Activated CD8-positive, alpha-beta memory T cell treated with anti-CD3 and anti-CD28 coated beads, Interleukin-2, amount 50 U/mL, for 4 hours (primary cell): ENCODE measurements around the gene H1-8.
A peak's percentile ranks its signal among the peaks of the same experiment; 100 is the strongest.

Experiments used
- DNase-seq: peaks from one replicate; pipeline ENCODE4 v3.0.0-alpha.2; 2020

The H1-8 gene

GRCh38 chr3:129575997-129576384 lies 33.0 kb downstream of the H1-8 start:
- no peak for DNase-seq

- DNase-seq, result peak; percentile 58
Observed at GRCh38 chr3:129576514-129577352, 33.8 kb downstream of the H1-8 start.

DNA sequence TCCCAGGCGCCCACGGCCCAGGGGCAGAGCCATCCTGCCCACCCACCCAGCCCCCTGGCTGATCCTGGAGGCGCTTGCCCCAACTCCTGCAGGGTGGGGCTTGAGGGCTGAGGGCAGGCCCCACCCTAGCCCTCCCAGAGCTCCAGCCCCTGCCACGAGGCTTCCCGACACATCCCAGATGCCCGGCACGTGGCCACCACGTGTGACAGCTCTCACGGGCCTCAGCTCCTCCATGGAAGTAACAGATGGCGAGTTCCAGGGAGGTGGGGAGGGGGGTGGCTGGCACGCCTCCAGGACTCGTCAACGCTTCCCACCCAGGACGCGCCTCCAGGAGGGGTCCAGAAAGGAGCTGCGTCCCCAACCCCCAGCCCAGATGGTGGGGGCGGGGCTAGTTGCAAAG lies 34.4 kb downstream of the H1-8 start:
- DNase-seq, result no peak

DNA sequence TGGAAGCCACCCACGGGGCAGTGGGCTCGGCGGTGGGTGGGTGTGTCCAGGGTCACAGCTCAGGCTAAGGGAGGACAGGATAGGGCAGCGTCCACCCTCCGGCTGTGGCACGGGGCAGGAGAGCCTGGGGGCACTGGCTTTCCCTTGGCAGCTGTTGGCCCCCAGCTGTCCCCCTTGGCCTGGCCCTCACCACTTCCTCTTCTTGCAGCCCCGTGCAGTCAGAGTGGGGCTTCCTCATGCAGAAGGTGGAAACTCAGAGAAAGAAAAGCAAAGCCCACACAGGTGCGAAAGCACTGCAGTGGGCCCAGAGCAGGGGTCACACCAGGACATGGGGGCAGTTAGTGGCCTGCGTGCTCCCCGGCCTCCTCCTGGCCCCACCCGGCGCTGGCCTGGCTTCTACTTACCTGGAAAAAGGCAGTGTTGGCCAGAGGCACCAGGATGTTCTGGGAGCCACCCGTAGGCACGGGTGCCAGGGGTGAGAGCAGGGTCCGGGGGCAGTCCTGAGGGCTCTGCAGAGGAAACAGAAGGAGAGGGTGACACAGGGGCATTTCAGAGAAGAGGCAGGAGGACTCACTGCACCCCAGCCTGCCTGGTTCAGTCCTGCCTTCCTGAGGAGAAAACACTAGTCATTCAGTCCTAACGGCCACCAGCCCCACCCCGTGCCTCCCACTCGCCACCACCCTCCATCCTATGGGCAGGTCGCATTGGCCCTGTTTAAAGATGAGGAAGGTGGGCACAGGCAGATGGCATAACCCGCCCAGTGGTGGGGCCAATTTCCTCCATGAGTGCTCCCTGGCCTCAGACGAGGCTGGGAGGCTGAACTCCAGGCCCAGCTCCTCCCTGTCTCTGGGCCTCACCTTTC lies 35.2 kb downstream of the H1-8 start:
- no peak for DNase-seq

DNA sequence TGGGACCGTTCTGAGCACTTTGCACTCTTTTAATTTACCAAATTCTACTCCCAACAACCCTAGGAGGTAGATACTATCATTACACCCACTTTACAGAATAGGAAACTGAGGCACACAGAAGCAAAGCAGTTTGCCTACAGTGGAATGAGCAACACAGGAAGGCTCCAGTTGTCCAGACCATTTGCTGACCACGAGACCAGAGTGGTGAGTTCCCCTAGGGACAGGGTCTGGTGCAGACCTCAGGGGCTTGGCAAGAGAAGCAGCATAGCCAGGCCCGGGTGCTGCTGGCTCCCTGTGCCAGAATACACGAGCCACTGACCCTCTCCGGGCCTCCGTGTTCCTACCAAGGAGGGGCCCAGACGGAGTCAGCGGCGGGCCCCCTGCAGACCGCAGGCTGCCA lies 37.0 kb downstream of the H1-8 start:
- no peak for DNase-seq

- no peak for DNase-seq
Observed at GRCh38 chr3:129581623-129582022, 38.6 kb downstream of the H1-8 start.

DNA sequence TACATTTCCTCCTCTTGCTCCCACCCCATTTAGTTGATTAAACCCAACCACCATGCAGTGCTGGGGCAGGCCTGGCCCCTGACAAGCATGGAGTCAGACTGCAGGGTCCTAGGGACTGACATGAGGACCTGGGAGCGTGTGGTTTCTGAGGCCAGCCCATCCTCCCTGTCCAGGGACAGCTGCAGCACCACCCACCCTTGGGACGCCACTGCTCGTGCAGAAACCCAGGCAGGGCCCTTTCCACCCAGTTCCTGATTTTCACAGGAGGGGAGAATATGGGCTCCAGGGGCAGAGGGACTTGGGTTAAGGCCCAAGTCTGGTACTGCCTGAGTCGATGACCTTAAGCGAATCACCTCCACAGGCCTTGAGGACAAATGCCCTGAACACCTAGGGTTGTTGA lies 39.8 kb downstream of the H1-8 start:
- DNase-seq, result no peak

GRCh38 chr3:129583289-129583688 lies 40.3 kb downstream of the H1-8 start:
- DNase-seq, result no peak

DNA sequence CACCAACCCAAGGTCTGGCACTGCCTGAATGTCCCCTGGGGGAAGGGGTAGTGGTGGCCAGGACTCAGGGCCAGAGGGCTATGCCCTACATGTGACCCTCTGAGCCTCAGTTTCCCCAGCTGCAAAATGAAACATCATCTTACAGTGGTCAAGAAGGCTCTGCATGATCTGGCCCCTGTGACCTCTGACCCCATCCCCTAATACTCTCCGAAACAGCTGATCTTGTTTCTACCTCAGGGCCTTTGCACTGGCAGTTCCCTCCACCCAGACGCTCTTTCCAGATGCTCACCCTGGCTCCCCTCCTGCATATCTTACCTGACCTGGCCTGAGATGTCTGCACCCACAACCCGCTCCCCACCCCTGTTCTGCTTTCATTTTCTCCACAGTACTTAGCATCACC lies 41.7 kb downstream of the H1-8 start:
- no peak for DNase-seq

DNA sequence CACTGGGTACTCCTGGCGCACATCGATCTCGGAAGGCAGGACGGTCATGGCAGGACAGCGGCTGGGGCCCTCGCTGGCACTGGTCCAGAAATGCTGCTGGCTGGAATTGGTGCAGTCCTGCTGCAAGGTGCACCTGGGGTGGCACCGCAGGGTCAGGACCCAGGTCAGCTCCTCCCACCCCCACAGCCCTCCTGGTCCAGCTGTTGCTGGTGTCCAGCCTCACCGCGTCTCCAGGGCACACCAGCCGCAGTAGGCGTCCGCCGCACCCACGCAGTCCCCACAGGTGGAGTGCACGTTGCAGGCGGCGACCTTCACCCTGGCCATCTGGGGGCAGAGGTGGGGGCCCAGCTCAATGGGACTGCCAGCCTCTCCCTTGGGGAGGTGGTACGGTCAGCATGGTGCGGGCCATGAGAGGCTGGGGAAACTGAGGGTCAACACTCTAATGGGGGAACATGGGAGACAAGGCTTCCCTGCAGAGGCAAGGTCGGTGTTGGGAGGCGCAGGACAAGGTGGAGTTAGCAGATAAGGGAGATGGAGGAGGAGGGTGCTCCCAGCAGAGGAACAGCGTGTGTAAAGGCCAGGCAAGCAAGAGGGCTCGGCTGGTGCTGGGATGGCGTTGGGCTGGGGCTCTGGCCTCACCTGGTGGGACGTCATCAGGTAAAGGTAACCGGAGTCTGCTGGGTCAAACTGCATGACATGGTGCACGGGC lies 43.1 kb downstream of the H1-8 start:
- no peak for DNase-seq

GRCh38 chr3:129586746-129587430 lies 43.9 kb downstream of the H1-8 start:
- no peak for DNase-seq

- no peak for DNase-seq
Observed at GRCh38 chr3:129587566-129588210, 44.7 kb downstream of the H1-8 start.

GRCh38 chr3:129590215-129590614 lies 47.2 kb downstream of the H1-8 start:
- no peak for DNase-seq

DNA sequence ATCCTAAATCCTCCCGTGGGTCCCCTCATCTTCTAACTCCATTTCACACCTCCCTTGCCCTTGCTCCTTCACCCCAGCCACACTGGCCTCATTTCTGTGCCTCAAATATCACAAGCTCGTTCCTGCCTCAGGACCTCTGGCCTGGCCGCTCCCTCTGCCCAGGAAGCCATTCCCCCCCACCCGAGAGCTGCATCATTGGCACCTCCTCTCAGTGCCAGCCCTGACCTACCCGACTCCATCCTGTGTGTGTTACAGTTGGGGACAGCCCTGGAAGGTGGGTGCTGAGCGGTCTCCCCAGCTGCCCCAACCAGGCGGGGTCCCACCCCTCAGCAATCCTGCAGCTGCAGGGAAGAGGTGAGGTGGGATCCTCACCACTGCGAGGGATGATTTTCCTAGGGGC lies 49.0 kb downstream of the H1-8 start:
- DNase-seq, result no peak

GRCh38 chr3:129592381-129593131 lies 49.6 kb downstream of the H1-8 start:
- no peak for DNase-seq

DNA sequence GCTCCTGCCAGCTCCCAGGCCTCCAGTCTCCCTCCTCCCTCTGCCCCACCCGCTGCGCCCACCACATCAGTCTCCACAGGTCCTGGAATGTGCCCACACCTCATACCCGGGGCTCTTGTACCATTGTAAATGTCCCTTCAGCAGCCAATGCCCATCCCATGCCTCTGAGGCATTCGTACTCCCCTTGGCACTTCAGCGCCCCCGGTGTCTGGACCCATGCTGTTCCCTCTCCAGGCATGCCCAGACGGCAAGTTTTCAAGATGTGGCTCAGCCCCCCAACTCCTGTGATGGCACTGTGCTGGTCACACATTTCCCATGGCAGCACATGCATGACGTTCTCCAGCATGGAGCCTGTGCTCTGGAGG lies 50.2 kb downstream of the H1-8 start:
- no peak for DNase-seq

- peak; percentile 50 for DNase-seq
Observed at GRCh38 chr3:129593595-129594339, 50.8 kb downstream of the H1-8 start.

DNA sequence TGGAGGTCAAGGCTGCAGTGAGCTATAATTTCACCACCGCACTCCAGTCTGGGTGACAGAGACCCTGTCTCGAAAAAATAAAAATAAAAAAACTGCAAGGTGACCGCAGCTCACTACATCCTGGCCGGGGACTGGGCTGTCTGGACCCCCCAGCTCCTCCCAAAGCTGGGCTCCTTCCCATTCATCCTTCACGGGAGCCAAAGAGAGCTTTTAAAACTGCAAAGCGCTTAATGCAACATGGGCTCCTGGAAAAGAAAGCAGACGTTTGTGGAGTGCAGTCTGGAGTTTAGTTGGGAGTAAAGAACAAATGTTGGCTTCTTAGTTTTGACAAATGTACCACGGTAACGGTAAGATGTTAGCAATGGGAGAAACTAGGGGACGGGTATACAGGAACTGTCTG lies 51.4 kb downstream of the H1-8 start:
- DNase-seq, result no peak

GRCh38 chr3:129594907-129595390 lies 52.0 kb downstream of the H1-8 start:
- no peak for DNase-seq

DNA sequence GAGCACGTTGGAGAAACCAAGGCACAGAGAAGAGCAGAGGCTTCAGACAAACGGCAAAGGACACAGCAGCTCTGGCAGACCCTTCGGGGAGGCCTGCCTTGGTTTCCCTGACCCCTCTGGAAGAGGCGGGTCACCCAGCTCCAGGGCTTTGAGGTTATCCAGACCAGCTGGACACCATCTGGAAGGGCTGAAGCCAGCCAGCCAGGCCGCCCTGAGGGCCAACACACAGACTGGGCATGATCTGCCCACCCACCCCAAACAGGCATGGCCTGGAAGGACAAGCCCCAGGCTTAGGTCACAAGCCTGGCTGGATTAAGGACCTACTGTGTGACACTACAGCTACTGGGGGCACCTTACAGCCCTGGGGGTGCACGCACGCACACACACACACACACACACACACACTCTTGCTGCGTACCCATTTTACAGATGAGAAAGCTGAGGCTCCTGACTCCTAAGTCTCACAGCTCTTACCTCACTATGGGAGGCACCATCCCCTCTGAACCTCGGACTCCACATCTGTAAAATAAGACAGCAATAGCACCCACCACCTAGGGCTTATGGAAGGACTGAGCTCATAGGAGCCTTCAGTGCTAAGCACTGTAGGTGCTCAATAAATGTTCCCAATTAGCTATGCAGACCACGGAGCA lies 52.7 kb downstream of the H1-8 start:
- no peak for DNase-seq
